ENCODE results near the gene NEUROD2.

- TF ChIP-seq TAF1 (conservative IDR thresholded peaks at IDR 0.05) (no peak), HNF4A (conservative IDR thresholded peaks at IDR 0.05) (no peak), CTCF (IDR thresholded peaks at IDR 0.05; ENCODE audit: low read depth, low read length, missing input control) (no peak), RAD21 (IDR thresholded peaks at IDR 0.05) (no peak), FOXA1 (IDR thresholded peaks at IDR 0.05) (no peak), JUND (IDR thresholded peaks at IDR 0.05) (no peak), RXRA (IDR thresholded peaks at IDR 0.05) (no peak), GABPA (IDR thresholded peaks at IDR 0.05 in 1 of 2, conservative IDR thresholded peaks at IDR 0.05 in 1 of 2) (no peak), MAX (IDR thresholded peaks at IDR 0.05) (no peak), YY1 (IDR thresholded peaks at IDR 0.05) (no peak), SP1 (IDR thresholded peaks at IDR 0.05) (no peak), EGR1 (IDR thresholded peaks at IDR 0.05; ENCODE audit: low read depth in 2 of 2) (no peak)
Measured at GRCh38 chr17:39556423-39556822, 51.3 kb downstream of the NEUROD2 start.

All from liver (tissue), 3 donors.